ENCODE results near the gene OPTC.
A peak's percentile ranks its signal among the peaks of the same experiment; 100 is the strongest.

The OPTC gene

DNA sequence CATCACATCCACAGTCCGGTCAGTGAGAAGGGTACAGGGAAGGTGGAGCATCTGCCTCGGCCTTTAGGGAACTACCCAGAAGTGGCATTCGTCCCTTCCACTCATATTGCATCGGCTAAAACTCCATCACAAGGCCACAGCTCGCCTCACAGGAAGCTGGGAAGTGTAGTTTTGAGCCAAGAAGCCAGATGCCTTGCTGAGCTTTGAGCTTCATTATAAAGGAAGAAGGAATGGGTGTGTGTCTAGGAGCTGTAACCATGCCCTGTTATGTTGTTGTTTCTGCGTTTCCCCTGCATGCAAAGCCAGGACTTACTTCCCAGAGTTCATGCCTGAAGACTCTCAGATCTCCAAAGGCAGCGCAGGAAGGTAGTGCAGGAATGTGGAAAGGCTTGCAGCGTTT, 61.1 kb downstream of the OPTC start (continued):
- TF ChIP-seq, protein P1, sequence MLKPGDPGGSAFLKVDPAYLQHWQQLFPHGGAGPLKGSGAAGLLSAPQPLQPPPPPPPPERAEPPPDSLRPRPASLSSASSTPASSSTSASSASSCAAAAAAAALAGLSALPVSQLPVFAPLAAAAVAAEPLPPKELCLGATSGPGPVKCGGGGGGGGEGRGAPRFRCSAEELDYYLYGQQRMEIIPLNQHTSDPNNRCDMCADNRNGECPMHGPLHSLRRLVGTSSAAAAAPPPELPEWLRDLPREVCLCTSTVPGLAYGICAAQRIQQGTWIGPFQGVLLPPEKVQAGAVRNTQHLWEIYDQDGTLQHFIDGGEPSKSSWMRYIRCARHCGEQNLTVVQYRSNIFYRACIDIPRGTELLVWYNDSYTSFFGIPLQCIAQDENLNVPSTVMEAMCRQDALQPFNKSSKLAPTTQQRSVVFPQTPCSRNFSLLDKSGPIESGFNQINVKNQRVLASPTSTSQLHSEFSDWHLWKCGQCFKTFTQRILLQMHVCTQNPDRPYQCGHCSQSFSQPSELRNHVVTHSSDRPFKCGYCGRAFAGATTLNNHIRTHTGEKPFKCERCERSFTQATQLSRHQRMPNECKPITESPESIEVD (tag by site-specific recombination; IDR thresholded peaks at IDR 0.05) = no peak
- TF ChIP-seq OVOL3 (tag by site-specific recombination; IDR thresholded peaks at IDR 0.05) = no peak

- ChIA-PET CTCF (interaction anchor here (1.9 kb wide), 1 partner anchor 67 kb away, joined by 5 read pairs; no protein-coding TSS in a partner anchor), POLR2A (no interaction called here)
- H3K9me3 ChIP-seq (ENCODE audit: control insufficient read depth, insufficient read depth, low read depth, low read length) = no peaks in the 10 kb centered on the region
- H3K4me1 ChIP-seq (ENCODE audit: control insufficient read depth, insufficient read depth, low read length) = no peaks in the 10 kb centered on the region; the same call in 1 of the 2 replicates
- H3K27ac ChIP-seq (ENCODE audit: extremely low read depth, low read depth, low read length) = no peak overlapping the region
- TF ChIP-seq GLIS2 (tag by site-specific recombination; IDR thresholded peaks at IDR 0.05) = no peak
- TF ChIP-seq, protein P2, sequence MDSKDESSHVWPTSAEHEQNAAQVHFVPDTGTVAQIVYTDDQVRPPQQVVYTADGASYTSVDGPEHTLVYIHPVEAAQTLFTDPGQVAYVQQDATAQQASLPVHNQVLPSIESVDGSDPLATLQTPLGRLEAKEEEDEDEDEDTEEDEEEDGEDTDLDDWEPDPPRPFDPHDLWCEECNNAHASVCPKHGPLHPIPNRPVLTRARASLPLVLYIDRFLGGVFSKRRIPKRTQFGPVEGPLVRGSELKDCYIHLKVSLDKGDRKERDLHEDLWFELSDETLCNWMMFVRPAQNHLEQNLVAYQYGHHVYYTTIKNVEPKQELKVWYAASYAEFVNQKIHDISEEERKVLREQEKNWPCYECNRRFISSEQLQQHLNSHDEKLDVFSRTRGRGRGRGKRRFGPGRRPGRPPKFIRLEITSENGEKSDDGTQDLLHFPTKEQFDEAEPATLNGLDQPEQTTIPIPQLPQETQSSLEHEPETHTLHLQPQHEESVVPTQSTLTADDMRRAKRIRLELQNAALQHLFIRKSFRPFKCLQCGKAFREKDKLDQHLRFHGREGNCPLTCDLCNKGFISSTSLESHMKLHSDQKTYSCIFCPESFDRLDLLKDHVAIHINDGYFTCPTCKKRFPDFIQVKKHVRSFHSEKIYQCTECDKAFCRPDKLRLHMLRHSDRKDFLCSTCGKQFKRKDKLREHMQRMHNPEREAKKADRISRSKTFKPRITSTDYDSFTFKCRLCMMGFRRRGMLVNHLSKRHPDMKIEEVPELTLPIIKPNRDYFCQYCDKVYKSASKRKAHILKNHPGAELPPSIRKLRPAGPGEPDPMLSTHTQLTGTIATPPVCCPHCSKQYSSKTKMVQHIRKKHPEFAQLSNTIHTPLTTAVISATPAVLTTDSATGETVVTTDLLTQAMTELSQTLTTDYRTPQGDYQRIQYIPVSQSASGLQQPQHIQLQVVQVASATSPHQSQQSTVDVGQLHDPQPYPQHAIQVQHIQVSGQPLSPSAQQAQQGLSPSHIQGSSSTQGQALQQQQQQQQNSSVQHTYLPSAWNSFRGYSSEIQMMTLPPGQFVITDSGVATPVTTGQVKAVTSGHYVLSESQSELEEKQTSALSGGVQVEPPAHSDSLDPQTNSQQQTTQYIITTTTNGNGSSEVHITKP (tag by site-specific recombination; IDR thresholded peaks at IDR 0.05) = peak; percentile 19; the same call in 1 of the 2 replicates
- no peak overlapping the region for H3K4me3 ChIP-seq (ENCODE audit: low read depth, low read length)
- H3K36me3 ChIP-seq (ENCODE audit: control insufficient read depth in 2 of 2, insufficient read depth in 1 of 2, low read length in 2 of 2) = no peaks in the 10 kb centered on the region
Observed at GRCh38 chr1:203555511-203556046, 61.6 kb downstream of the OPTC start.

GRCh38 chr1:203556047-203556851, 62.3 kb downstream of the OPTC start:
- H3K9me3 ChIP-seq (ENCODE audit: control insufficient read depth, insufficient read depth, low read depth, low read length) = no peaks in the 10 kb centered on the region
- no peak overlapping the region for H3K4me3 ChIP-seq (ENCODE audit: low read depth, low read length)
- no peaks in the 10 kb centered on the region; the same call in 1 of the 2 replicates for H3K4me1 ChIP-seq (ENCODE audit: control insufficient read depth, insufficient read depth, low read length)
- H3K36me3 ChIP-seq (ENCODE audit: control insufficient read depth in 2 of 2, insufficient read depth in 1 of 2, low read length in 2 of 2) = no peaks in the 10 kb centered on the region
- CTCF ChIA-PET = interaction anchor here (1.9 kb wide), 1 partner anchor 68 kb away, joined by 5 read pairs; no protein-coding TSS in a partner anchor
- no peak overlapping the region for H3K27ac ChIP-seq (ENCODE audit: extremely low read depth, low read depth, low read length)
- POLR2A ChIA-PET = no interaction called here
- peak; percentile 74 for TF ChIP-seq GLIS1 (tag by site-specific recombination; IDR thresholded peaks at IDR 0.05)
- peak; percentile 79 for TF ChIP-seq ZFHX2 (tag by site-specific recombination; conservative IDR thresholded peaks at IDR 0.05)
- no peak for TF ChIP-seq SETDB1 (IDR thresholded peaks at IDR 0.05; ENCODE audit: insufficient read length, low read length)
- peak; percentile 90 for TF ChIP-seq EGR2 (tag by site-specific recombination; IDR thresholded peaks at IDR 0.05; ENCODE audit: low read depth)
- TF ChIP-seq MZF1 (tag by site-specific recombination; IDR thresholded peaks at IDR 0.05; ENCODE audit: borderline replicate concordance) = no peak

DNA sequence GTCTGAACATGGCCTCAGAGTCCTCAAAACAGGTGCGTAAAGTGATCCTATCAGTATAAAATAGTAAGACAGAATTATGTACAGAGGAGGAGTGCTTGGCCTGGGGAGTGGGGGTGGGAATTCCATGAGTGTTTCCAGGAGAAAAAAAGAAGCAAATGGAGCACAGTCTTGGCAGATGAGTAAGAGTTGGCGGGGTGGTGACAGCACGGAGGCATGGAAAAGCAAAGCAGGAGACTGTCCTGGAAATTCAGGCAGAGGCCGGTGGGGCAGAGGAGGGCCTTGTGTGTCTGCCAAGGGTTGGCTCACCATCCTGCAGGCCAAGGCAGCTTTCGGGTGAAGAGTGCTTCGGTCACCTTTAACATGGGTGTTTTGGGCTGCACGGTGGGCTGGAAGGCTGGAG, 63.4 kb downstream of the OPTC start:
- CTCF ChIA-PET = no interaction called here

More for the DNA sequence above, 63.4 kb downstream of the OPTC start:
- no peaks in the 10 kb centered on the region for H3K9me3 ChIP-seq (ENCODE audit: control insufficient read depth, insufficient read depth, low read depth, low read length)
- H3K27ac ChIP-seq (ENCODE audit: extremely low read depth, low read depth, low read length) = no peak overlapping the region
- no peak for TF ChIP-seq KLF1 (tag by site-specific recombination; IDR thresholded peaks at IDR 0.05)
- TF ChIP-seq, protein P2 (tag by site-specific recombination; IDR thresholded peaks at IDR 0.05) = no peak
- TF ChIP-seq ZNF561 (tag by site-specific recombination; IDR thresholded peaks at IDR 0.05; ENCODE audit: borderline replicate concordance) = no peak
- no peak for TF ChIP-seq ZNF785 (tag by site-specific recombination; IDR thresholded peaks at IDR 0.05)
- no peak for TF ChIP-seq ZNF175 (tag by site-specific recombination; IDR thresholded peaks at IDR 0.05)
- TF ChIP-seq, protein P3, sequence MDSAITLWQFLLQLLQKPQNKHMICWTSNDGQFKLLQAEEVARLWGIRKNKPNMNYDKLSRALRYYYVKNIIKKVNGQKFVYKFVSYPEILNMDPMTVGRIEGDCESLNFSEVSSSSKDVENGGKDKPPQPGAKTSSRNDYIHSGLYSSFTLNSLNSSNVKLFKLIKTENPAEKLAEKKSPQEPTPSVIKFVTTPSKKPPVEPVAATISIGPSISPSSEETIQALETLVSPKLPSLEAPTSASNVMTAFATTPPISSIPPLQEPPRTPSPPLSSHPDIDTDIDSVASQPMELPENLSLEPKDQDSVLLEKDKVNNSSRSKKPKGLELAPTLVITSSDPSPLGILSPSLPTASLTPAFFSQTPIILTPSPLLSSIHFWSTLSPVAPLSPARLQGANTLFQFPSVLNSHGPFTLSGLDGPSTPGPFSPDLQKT (IDR thresholded peaks at IDR 0.05; ENCODE audit: borderline replicate concordance, low read depth, low read length) = no peak
- no peak for TF ChIP-seq ZNF239 (tag by site-specific recombination; IDR thresholded peaks at IDR 0.05)
- TF ChIP-seq ZFP37 (tag by site-specific recombination; IDR thresholded peaks at IDR 0.05) = no peak
- POLR2A ChIA-PET = interaction anchor here (0.6 to 1.2 kb wide), 2 partner anchors 33 to 48 kb away, joined by 3 read pairs; no protein-coding TSS in a partner anchor
- H3K4me1 ChIP-seq (ENCODE audit: control insufficient read depth, insufficient read depth, low read length) = no peaks in the 10 kb centered on the region; the same call in 1 of the 2 replicates
- H3K36me3 ChIP-seq (ENCODE audit: control insufficient read depth in 2 of 2, insufficient read depth in 1 of 2, low read length in 2 of 2) = no peaks in the 10 kb centered on the region
- H3K4me3 ChIP-seq (ENCODE audit: low read depth, low read length) = no peak overlapping the region
